IMR-90 (cell line): ENCODE data around the gene PLA2G2C. TPM values are rescaled to one million over a fixed set of nuclear protein-coding genes. Genes with fewer than 3 reads are reported as not detected.

ENCODE experiments used
- ATAC-seq: fragments of 200-7000 bp; cut with Tn5 transposase; 2 replicates; pipeline ENCODE4 v1.9.1; 2020; ENCODE audit warnings: low read depth, mild to moderate bottlenecking, moderate library complexity
- BruUV-seq: library from RNA; stranded (reverse); fragments of 400-500 nt; replicated peaks from 2 replicates; lab custom pipeline; 2021; lab: Mats Ljungman, UMichigan
- CTCF ChIA-PET: fragments of 300-600 bp; formaldehyde crosslinking; extraction: SDS; loops from one replicate; lab custom pipeline; 2021; ENCODE audit warnings: antibody characterized with exemption; lab: Yijun Ruan, JAX
- POLR2A ChIA-PET: fragments of 300-600 bp; sonication (Branson Sonifier 250); formaldehyde crosslinking; loops from one replicate; lab custom pipeline; 2022; ENCODE audit warnings: antibody characterized with exemption; ENCODE audit not compliant: unreplicated experiment; lab: Charles Lee
- DNase-seq: peaks from one replicate; pipeline ENCODE4 v3.0.0; 2013
- H2AFZ ChIP-seq: replicated peaks from 2 replicates; pipeline ENCODE3; 2013; ENCODE audit warnings: low read length, mild to moderate bottlenecking; ENCODE audit not compliant: poor library complexity
- H2AK5ac ChIP-seq: 2 replicates; pipeline ENCODE4 v1.6.1; 2013; ENCODE audit warnings: low read depth, low read length, inconsistent platforms
- H2AK9ac ChIP-seq: replicated peaks from 2 replicates; pipeline ENCODE3; 2013; ENCODE audit warnings: mild to moderate bottlenecking, low read depth, low read length, moderate library complexity; ENCODE audit not compliant: poor library complexity
- H2BK120ac ChIP-seq: 2 replicates; pipeline ENCODE4 v1.6.1; 2013; ENCODE audit warnings: low read depth, low read length, inconsistent platforms
- H2BK15ac ChIP-seq: 3 replicates; pipeline ENCODE4 v1.6.1; 2013; ENCODE audit warnings: low read depth, low read length, inconsistent platforms
- H2BK20ac ChIP-seq: 2 replicates; pipeline ENCODE4 v1.6.1; 2013; ENCODE audit warnings: low read depth, mild to moderate bottlenecking, inconsistent platforms, low read length, moderate library complexity
- H2BK5ac ChIP-seq: 2 replicates; pipeline ENCODE4 v1.6.1; 2013; ENCODE audit warnings: mild to moderate bottlenecking, low read depth, low read length, inconsistent platforms; ENCODE audit not compliant: poor library complexity, severe bottlenecking
- H3K14ac ChIP-seq: replicated peaks from 2 replicates; pipeline ENCODE4 v1.6.1; 2013; ENCODE audit warnings: low read depth, low read length, inconsistent platforms
- H3K18ac ChIP-seq: 2 replicates; pipeline ENCODE4 v1.6.1; 2013; ENCODE audit warnings: low read depth, low read length, control low read depth
- H3K23ac ChIP-seq: 2 replicates; pipeline ENCODE4 v1.6.1; 2013; ENCODE audit warnings: low read depth, low read length, inconsistent platforms
- H3K27ac ChIP-seq: 2 replicates; pipeline ENCODE4 v1.5.1; 2013; ENCODE audit warnings: mild to moderate bottlenecking, control low read depth, low read length; ENCODE audit not compliant: insufficient read depth
- H3K27me3 ChIP-seq: 2 replicates; pipeline ENCODE4 v1.6.1; 2013; ENCODE audit warnings: low read length; ENCODE audit not compliant: control insufficient read depth, insufficient read depth
- H3K36me3 ChIP-seq: 2 replicates; pipeline ENCODE4 v1.6.1; 2013; ENCODE audit warnings: low read length, mixed read lengths; ENCODE audit not compliant: control insufficient read depth, insufficient read depth
- H3K4ac ChIP-seq: 2 replicates; pipeline ENCODE4 v1.6.1; 2013; ENCODE audit warnings: low read depth, low read length, inconsistent platforms
- H3K4me1 ChIP-seq: 2 replicates; pipeline ENCODE4 v1.6.1; 2013; ENCODE audit warnings: low read length, mixed read lengths; ENCODE audit not compliant: control insufficient read depth, insufficient read depth
- H3K4me2 ChIP-seq: 2 replicates; pipeline ENCODE4 v1.6.1; 2013; ENCODE audit warnings: low read depth, mild to moderate bottlenecking, control low read depth, low read length, moderate library complexity
- H3K4me3 ChIP-seq: 2 replicates; pipeline ENCODE4 v1.5.1; 2013; ENCODE audit warnings: low read depth, mild to moderate bottlenecking, control low read depth, low read length, moderate library complexity; ENCODE audit not compliant: insufficient read depth
- H3K56ac ChIP-seq: 2 replicates; pipeline ENCODE4 v1.6.1; 2013; ENCODE audit warnings: low read length, inconsistent platforms; ENCODE audit not compliant: insufficient read depth; ENCODE audit errors: extremely low read depth
- H3K79me1 ChIP-seq, 2 experiments: 2 replicates each; pipeline ENCODE4 v1.6.1; 2013; ENCODE audit warnings: low read length in 2 of 2, inconsistent platforms in 1 of 2, low read depth in 1 of 2
- H3K9ac ChIP-seq: 2 replicates; pipeline ENCODE4 v1.6.1; 2013; ENCODE audit warnings: low read depth, low read length, control low read depth
- H3K9me1 ChIP-seq: 2 replicates; pipeline ENCODE4 v1.6.1; 2013; ENCODE audit warnings: low read length, inconsistent platforms; ENCODE audit not compliant: insufficient read depth
- H3K9me3 ChIP-seq: 2 replicates; pipeline ENCODE4 v1.6.1; 2013; ENCODE audit warnings: low read length; ENCODE audit not compliant: control insufficient read depth, insufficient read depth
- H4K20me1 ChIP-seq: 2 replicates; pipeline ENCODE4 v1.6.1; 2013; ENCODE audit warnings: low read length, inconsistent platforms; ENCODE audit not compliant: insufficient read depth
- H4K5ac ChIP-seq: 2 replicates; pipeline ENCODE4 v1.6.1; 2013; ENCODE audit warnings: mild to moderate bottlenecking, low read depth, low read length, control low read depth
- H4K8ac ChIP-seq, 2 experiments: 2 replicates each; pipeline ENCODE4 v1.6.1; 2013; ENCODE audit warnings: low read depth in 2 of 2, low read length in 2 of 2, control low read depth in 1 of 2, inconsistent platforms in 1 of 2
- H4K91ac ChIP-seq: 2 replicates; pipeline ENCODE4 v1.6.1; 2013; ENCODE audit warnings: low read depth, low read length, inconsistent platforms; ENCODE audit not compliant: insufficient read depth
- BHLHE40 ChIP-seq: fragments of 150-350 bp; IDR thresholded peaks from 2 replicates; pipeline ENCODE4 v1.6.1; 2016; ENCODE audit warnings: mild to moderate bottlenecking, low read depth, low read length
- CEBPB ChIP-seq: IDR thresholded peaks from 2 replicates; pipeline ENCODE4 v1.6.1; 2012; ENCODE audit warnings: low read depth, low read length, improper control_type of control experiment
- CTCF ChIP-seq: conservative IDR thresholded peaks from 2 replicates; pipeline ENCODE4 v1.5.1; 2012; ENCODE audit warnings: mild to moderate bottlenecking, low read depth, low read length, improper control_type of control experiment
- FOS ChIP-seq: fragments of 150-350 bp; IDR thresholded peaks from 2 replicates; pipeline ENCODE4 v1.6.1; 2016; ENCODE audit warnings: low read depth, low read length
- MAZ ChIP-seq: IDR thresholded peaks from 2 replicates; pipeline ENCODE4 v1.6.1; 2012; ENCODE audit warnings: low read depth, mild to moderate bottlenecking, low read length, improper control_type of control experiment, moderate library complexity, borderline replicate concordance
- WGBS, 2 experiments: methylation state at CpG; one replicate each; pipeline versions ENCODE4 v1.1.5 to v1.1.7; 2013; ENCODE audit warnings: missing lambda C conversion rate in 2 of 2; ENCODE audit not compliant: insufficient read length in 1 of 2; ENCODE audit errors: extremely low coverage in 2 of 2; 5-methylcytosine and 5-hydroxymethylcytosine counted together
- dilution Hi-C: fragments of 300-500 bp; cut with HindIII; formaldehyde crosslinking; loops from one replicate; pipeline ENCODE4 v1.14.3; 2018; ENCODE audit warnings: low sequenced_read_pairs; ENCODE audit not compliant: unreplicated experiment
- in situ Hi-C: fragments of 300-500 bp; cut with MboI; formaldehyde crosslinking; loops from 3 replicates; pipeline ENCODE4 v1.14.3; 2019; ENCODE audit warnings: low sequenced_read_pairs, inconsistent platforms, mixed read lengths
- intact Hi-C: fragments of 100-400 bp; cut with micrococcal nuclease; formaldehyde crosslinking; loops from 2 replicates; pipeline ENCODE4 v1.10.0; 2022
- polyA plus RNA-seq, 3 experiments: library from polyadenylated mRNA; depleted of rRNA; stranded (reverse); fragments of >200 nt; gene quantifications; 2 replicates each; pipeline ENCODE4 v1.2.3, GENCODE V29; 2012; ENCODE audit warnings: low replicate concordance in 1 of 3
- total RNA-seq: library from RNA; depleted of rRNA; stranded (reverse); fragments of >200 nt; gene quantifications from 2 replicates; pipeline ENCODE4 v1.2.3, GENCODE V29; 2012

The PLA2G2C gene
- total and polyA plus RNA-seq, 2 of the 4 experiments (the other 2 are of a cell fraction): not detected

DNA sequence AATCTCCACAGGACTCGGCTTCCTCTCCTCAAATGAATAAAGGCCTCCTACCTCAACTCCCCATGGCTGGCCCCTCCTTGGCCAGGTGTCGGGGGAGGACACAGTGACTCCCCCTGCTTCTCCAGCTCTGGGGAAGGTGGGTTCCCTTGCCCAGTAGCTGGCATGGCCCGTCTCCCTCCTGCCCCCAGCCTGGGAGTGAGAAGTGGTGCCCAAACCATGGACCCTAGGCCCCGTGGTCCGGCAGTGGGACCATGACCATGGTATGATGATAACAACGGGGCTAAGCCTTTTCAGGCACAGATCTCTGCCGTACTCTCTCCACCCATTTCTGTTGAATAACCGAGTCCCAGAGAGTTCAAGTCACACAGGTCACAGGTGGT, 36.0 kb downstream of the PLA2G2C start:
- CTCF ChIA-PET: no interaction called here
- Histone ChIP-seq H2BK5ac (no peak overlapping the region), H4K91ac (no peak overlapping the region), H3K56ac (no peak overlapping the region), H3K9me1 (no peaks in the 10 kb centered on the region), H2BK15ac (no peak overlapping the region), H3K4me1 (peaks cover 3% of the 10 kb centered on the region; the same call in 1 of the 2 replicates), H2BK20ac (no peak overlapping the region), H2BK120ac (no peak overlapping the region), H3K9me3 (no peaks in the 10 kb centered on the region), H3K36me3 (no peaks in the 10 kb centered on the region), H3K9ac (no peak overlapping the region), H3K4ac (no peak overlapping the region), H2AFZ (no peak overlapping the region), H2AK9ac (no peak overlapping the region), H3K23ac (no peak overlapping the region), H4K5ac (no peak overlapping the region), H3K18ac (no peak overlapping the region), H3K14ac (no peak overlapping the region), H3K27me3 (peaks cover 15% of the 10 kb centered on the region), H3K4me2 (no peak overlapping the region), H3K79me1 (no peaks in the 10 kb centered on the region), H3K4me3 (no peak overlapping the region), H3K27ac (no peak overlapping the region), H4K8ac (no peak overlapping the region), H4K20me1 (no peaks in the 10 kb centered on the region; the same call in 1 of the 2 replicates), H2AK5ac (no peak overlapping the region)
- ATAC-seq: no peak
- in situ Hi-C loops (loop anchor here (5.0 kb wide), 1 partner anchor 233 kb away; no protein-coding TSS in a partner anchor), intact Hi-C loops (loop anchor here (5.0 kb wide), 2 partner anchors 433 to 488 kb away; partner anchors contain the start of gene HTR6), dilution Hi-C loops (no loop called here)
- no peak for DNase-seq
- no TSS peak for BruUV-seq
- WGBS, 2 experiments: 82% methylated on average over 5 of the region's 8 CpGs; no CpG with 5 or more reads in 1 of the 2 experiments
- POLR2A ChIA-PET: no interaction called here
- TF ChIP-seq CEBPB: no peak
- TF ChIP-seq FOS: no peak
- no peak for TF ChIP-seq CTCF
- TF ChIP-seq BHLHE40: no peak
- no peak for TF ChIP-seq MAZ
